GM19193 (cell line): ENCODE data around the gene STARD13.

Experiments
- POLR2A ChIP-seq: IDR thresholded peaks from 4 replicates; pipeline ENCODE4 v1.6.1; 2011; ENCODE audit not compliant: insufficient read depth, insufficient read length; ENCODE audit errors: extremely low read depth

STARD13 gene

DNA sequence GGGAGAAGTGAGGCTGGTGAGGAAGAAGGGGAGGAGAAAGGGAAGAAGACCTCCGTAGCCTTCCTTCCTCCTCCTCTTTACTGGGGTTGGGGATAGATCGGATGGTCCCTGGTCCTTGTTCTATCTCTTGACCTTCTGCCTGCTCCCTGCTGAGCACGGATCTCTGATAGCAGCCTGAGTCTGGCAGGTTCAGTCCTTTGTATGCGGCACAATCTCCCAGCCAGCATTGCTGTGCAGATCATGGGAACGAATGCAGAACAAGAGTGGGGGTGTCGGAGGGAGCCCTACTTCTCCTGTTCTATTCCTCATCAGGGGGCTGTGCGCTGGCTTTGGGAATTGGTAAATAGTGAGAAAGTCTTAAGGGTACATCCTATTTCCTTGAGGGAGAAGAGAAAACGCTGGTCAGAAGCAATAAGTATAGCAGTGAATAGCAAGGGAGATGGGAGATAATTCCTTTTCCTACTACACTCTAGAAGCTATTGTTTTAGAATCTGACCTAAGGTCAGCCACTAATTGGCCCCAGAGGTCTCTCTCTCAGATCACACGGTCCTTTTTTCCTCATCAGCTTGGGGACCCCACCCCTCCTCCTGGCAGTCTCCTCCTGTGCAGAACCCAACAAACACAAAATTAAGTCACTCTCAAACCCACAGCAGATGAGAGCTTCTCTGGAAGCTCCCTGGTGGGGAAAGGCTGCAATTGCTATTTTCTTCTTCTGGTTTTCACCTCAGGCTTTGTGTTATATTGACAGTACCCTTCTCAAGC, 228.4 kb downstream of the STARD13 start:
- no peak for TF ChIP-seq POLR2A

DNA sequence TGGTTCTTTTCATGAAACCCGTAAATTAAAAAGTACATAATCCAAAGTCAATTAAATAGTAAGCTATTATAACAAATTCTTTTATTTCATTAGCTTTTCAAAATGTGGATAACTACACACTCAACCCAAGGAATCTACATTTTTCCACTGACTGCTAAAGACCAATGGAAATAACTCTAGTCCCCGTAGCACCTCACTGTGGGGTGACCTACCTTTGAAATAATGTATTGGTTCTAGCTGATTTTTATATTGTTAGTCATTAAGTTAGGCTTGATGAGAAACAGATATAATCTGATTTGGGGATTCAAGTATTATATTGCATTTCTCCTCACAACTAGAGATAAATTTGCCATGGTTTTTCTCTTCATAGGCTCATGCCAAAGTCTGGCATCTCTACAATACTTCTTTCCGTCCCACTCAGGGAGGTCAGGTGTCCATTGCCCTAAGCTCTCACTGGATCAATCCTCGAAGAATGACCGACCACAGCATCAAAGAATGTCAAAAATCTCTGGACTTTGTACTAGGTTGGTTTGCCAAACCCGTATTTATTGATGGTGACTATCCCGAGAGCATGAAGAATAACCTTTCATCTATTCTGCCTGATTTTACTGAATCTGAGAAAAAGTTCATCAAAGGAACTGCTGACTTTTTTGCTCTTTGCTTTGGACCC, 232.0 kb downstream of the STARD13 start:
- no peak for TF ChIP-seq POLR2A
